ENCODE data around the gene PAM.

GRCh38 chr5:102797322-102797884 is 42.3 kb downstream of the PAM start:
- TF ChIP-seq REST (IDR thresholded peaks at IDR 0.05) (no peak), ZBTB33 (IDR thresholded peaks at IDR 0.05) (no peak), CTCF (IDR thresholded peaks at IDR 0.05; ENCODE audit: low read depth, low read length, missing input control) (no peak), YY1 (IDR thresholded peaks at IDR 0.05) (no peak), RAD21 (IDR thresholded peaks at IDR 0.05) (no peak), TAF1 (conservative IDR thresholded peaks at IDR 0.05) (no peak), RXRA (IDR thresholded peaks at IDR 0.05) (no peak), MAX (IDR thresholded peaks at IDR 0.05) (no peak)
